HG03469 (cell line): ENCODE results near the gene KLK15.

Experiments used
- ATAC-seq: cut with Tn5 transposase; IDR thresholded peaks from one replicate; pipeline ENCODE4 v1.9.1; 2021; ENCODE audit warnings: mild to moderate bottlenecking, moderate library complexity, moderate number of reproducible peaks; ENCODE audit not compliant: unreplicated experiment

Gene KLK15

DNA sequence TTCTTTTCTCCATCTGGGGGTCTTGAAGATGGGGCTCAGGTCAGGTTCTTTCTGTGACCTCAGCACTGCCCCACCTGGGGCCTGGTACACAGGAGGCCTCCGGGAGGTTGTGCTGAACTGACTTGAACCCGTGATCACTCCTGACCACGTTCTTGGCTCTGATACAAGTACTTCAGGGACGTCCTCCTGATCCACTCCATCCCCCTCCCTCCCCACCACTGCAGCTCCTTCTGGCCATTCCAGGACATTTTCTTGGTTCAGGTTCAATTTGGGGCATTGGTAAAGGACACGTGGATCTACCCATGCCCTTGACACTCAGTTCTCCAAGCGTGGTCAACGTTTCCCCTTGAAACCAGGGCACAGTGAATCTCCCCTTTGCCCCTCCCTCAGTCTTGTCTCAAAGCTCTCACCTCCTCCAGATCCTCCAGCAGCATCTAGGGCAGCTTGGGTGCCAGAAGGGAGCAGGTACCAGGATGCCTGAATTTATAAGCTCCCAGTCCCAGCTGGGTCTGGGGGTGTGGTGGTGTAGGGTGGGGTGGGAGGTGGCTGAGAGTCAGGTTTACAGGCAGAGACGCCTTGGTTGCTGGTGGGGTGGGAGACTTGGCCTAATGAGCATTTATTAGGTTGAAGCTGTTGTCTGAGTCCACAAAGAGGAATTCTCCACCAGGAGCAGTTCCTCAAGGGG is at the start of gene KLK15:
Gene KLK15 (minus strand): TSS at position 458 of the 685 bp plus-strand sequence. CDS start 2,082 bp downstream, outside the sequence.
- no peak for ATAC-seq

DNA sequence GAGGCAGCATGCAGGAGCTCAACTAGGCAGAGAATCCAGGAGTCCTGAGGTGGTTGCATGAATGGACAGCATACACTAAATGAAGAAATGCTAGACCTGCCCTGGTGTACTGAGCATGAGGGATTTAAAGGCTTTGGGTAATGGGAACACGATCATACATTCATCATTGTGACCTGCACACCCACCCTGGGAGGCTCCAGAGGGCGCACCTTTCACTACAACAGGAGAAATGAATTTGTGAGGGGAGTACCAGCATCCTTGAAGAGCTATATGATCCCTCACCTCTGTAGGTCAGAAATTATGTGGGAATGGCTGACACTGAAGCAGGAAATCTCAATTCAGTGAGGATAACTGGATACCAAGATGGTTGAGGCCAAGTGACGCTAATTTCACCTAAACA is 48.8 kb upstream of the KLK15 start:
- ATAC-seq, result no peak

DNA sequence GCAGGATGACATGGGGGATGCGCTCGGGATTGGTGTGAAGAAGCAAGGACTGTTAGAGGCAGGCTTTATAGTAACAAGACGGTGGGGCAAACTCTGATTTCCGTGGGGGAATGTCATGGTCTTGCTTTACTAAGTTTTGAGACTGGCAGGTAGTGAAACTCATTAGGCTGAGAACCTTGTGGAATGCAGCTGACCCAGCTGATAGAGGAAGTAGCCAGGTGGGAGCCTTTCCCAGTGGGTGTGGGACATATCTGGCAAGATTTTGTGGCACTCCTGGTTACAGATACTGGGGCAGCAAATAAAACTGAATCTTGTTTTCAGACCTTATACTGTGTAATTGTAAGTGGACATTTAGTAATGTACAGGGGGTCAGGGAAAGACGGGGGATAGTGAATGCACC is 46.9 kb upstream of the KLK15 start:
- ATAC-seq, result no peak

- no peak for ATAC-seq
These were observed 45.5 kb upstream of the KLK15 start for GRCh38 chr19:50878851-50879250.

DNA sequence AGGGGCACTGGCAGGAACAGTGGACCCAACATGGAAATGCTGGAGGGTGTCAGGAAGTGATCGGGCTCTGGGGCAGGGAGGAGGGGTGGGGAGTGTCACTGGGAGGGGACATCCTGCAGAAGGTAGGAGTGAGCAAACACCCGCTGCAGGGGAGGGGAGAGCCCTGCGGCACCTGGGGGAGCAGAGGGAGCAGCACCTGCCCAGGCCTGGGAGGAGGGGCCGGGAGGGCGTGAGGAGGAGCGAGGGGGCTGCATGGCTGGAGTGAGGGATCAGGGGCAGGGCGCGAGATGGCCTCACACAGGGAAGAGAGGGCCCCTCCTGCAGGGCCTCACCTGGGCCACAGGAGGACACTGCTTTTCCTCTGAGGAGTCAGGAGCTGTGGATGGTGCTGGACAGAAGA is 44.0 kb upstream of the KLK15 start:
- no peak for ATAC-seq

GRCh38 chr19:50876456-50876855 is 43.1 kb upstream of the KLK15 start:
- ATAC-seq, result no peak

DNA sequence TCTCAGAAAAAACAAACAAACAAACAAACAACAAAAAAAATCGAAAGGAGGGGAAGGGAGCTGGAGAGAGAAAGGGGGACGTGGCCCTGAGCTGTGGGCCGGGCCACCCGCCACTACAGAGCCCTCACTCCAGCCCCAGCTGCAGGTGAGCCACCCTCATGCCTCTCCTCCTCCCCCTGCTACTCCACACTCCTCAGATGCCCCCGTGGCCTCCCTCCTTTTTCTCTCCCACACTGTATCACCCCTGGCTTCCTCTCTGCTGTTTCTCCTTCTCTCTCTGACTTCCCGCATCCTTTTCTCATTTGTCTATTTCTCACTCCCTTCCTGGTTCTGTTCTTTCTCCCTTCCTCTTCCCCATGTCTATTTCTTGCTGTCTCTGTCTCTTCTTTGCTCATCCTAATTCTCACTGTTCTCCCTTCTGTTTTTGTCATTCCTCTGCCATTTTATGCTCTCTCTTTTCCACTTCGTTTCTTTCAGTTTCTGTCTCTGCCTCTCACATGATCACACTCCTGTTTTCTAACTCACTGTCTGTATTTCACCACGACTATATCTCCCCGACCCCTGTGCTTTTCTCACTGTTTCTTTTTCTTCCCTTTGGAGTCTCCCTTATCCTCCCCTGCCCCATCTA is 42.5 kb upstream of the KLK15 start:
- no peak for ATAC-seq

- no peak for ATAC-seq
These were observed 40.8 kb upstream of the KLK15 start for GRCh38 chr19:50874211-50874610.

- ATAC-seq, result no peak
These were observed 39.7 kb upstream of the KLK15 start, which contains the start of gene KLK2 for GRCh38 chr19:50873056-50873455. Gene KLK2 (plus strand): TSS chr19:50873439. CDS start chr19:50873474, 35 bp downstream.

DNA sequence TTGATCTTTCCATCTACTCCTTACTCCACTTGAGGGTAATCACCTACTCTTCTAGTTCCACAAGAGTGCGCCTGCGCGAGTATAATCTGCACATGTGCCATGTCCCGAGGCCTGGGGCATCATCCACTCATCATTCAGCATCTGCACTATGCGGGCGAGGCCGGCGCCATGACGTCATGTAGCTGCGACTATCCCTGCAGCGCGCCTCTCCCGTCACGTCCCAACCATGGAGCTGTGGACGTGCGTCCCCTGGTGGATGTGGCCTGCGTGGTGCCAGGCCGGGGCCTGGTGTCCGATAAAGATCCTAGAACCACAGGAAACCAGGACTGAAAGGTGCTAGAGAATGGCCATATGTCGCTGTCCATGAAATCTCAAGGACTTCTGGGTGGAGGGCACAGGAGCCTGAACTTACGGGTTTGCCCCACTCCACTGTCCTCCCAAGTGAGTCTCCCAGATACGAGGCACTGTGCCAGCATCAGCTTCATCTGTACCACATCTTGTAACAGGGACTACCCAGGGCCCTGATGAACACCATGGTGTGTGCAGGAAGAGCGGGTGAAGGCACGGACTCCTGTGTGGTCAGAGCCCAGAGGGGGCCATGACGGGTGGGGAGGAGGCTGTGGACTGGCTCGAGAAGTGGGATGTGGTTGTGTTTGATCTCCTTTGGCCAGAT is 37.2 kb upstream of the KLK15 start:
- ATAC-seq, result no peak

- ATAC-seq, result no peak
These were observed 36.1 kb upstream of the KLK15 start for GRCh38 chr19:50869479-50869878.

- no peak for ATAC-seq
These were observed 28.3 kb upstream of the KLK15 start for GRCh38 chr19:50861496-50862286.

DNA sequence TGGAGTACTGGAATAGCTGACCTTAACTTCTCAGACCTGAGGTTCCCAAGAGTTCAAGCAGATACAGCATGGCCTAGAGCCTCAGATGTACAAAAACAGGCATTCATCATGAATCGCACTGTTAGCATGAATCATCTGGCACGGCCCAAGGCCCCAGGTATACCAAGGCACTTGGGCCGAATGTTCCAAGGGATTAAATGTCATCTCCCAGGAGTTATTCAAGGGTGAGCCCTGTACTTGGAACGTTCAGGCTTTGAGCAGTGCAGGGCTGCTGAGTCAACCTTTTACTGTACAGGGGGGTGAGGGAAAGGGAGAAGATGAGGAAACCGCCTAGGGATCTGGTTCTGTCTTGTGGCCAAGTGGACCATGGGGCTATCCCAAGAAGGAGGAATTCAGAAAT is 27.6 kb upstream of the KLK15 start:
- no peak for ATAC-seq

DNA sequence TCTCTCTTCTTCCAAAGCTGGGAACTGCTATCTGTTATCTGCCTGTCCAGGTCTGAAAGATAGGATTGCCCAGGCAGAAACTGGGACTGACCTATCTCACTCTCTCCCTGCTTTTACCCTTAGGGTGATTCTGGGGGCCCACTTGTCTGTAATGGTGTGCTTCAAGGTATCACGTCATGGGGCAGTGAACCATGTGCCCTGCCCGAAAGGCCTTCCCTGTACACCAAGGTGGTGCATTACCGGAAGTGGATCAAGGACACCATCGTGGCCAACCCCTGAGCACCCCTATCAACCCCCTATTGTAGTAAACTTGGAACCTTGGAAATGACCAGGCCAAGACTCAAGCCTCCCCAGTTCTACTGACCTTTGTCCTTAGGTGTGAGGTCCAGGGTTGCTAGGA is 26.5 kb upstream of the KLK15 start:
- no peak for ATAC-seq

DNA sequence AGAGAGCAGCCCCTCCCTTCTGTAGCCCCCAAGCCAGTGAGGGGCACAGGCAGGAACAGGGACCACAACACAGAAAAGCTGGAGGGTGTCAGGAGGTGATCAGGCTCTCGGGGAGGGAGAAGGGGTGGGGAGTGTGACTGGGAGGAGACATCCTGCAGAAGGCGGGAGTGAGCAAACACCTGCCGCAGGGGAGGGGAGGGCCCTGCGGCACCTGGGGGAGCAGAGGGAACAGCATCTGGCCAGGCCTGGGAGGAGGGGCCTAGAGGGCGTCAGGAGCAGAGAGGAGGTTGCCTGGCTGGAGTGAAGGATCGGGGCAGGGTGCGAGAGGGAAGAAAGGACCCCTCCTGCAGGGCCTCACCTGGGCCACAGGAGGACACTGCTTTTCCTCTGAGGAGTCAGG is 25.5 kb upstream of the KLK15 start:
- ATAC-seq, result no peak

- no peak for ATAC-seq
These were observed 24.0 kb upstream of the KLK15 start for GRCh38 chr19:50857366-50857765.

DNA sequence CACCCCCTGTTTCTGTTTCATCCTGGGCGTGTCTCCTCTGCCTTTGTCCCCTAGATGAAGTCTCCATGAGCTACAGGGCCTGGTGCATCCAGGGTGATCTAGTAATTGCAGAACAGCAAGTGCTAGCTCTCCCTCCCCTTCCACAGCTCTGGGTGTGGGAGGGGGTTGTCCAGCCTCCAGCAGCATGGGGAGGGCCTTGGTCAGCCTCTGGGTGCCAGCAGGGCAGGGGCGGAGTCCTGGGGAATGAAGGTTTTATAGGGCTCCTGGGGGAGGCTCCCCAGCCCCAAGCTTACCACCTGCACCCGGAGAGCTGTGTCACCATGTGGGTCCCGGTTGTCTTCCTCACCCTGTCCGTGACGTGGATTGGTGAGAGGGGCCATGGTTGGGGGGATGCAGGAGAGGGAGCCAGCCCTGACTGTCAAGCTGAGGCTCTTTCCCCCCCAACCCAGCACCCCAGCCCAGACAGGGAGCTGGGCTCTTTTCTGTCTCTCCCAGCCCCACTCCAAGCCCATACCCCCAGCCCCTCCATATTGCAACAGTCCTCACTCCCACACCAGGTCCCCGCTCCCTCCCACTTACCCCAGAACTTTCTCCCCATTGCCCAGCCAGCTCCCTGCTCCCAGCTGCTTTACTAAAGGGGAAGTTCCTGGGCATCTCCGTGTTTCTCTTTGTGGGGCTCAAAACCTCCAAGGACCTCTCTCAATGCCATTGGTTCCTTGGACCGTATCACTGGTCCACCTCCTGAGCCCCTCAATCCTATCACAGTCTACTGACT is 21.4 kb upstream of the KLK15 start, which contains the start of gene KLK3:
Gene KLK3 (plus strand): TSS at position 280 of the 775 bp plus-strand sequence. CDS start 41 bp downstream, at position 321.
- ATAC-seq, result no peak

- ATAC-seq, result no peak
These were observed 18.2 kb upstream of the KLK15 start for GRCh38 chr19:50851620-50852019.

GRCh38 chr19:50850738-50851137 is 17.4 kb upstream of the KLK15 start:
- ATAC-seq, result no peak

DNA sequence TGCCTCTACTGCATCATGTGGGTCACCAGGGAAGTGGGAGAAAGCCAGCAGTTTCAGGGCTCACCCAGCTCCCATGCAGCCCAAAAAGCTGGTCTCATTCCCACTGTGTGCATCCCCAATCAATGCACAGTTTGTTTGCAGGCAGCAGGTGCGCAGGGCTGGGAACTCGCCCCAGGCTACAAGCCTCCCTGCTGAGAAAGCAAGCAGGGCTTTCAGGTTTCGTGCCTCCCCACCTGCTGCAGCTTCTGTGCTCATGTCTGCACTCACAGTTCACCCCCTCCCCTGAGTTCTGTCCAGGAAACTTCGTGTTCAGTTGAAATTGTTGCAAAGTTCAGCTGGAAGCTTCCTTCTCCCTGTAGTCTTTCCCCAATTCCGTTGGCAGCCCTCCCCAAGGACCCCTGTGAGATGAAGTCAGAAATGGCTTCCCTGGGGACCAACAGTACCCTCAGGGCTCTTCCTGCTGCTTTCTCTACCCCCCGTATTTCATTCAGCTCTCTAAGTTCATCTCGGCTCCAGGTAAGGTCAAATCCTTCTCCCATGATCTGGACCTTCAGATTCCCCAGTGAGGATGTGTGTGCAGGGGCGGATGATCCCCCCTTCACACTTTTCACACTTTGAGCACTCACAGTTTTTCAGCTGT is 11.0 kb upstream of the KLK15 start:
- ATAC-seq, result no peak
